DOHH2 (cell line): Measurements from ENCODE around the gene AUTS2.

Experiments
- H3F3A ChIP-seq: fragments of 200-600 bp; sonication (generic), shearing (Covaris generic); 2 replicates; pipeline ENCODE4 v1.6.0; 2016; ENCODE audit warnings: antibody characterized with exemption, mild to moderate bottlenecking; ENCODE audit not compliant: control insufficient read depth, insufficient read depth
- H3K27ac ChIP-seq: fragments of 200-600 bp; sonication (generic); 2 replicates; pipeline ENCODE4 v1.5.1; 2014; ENCODE audit warnings: low read depth, mild to moderate bottlenecking, low read length, moderate library complexity
- H3K27me3 ChIP-seq: fragments of 200-600 bp; sonication (generic); 2 replicates; pipeline ENCODE4 v1.6.1; 2014; ENCODE audit warnings: mild to moderate bottlenecking, low read length, mixed read lengths; ENCODE audit not compliant: control insufficient read depth
- H3K36me3 ChIP-seq: fragments of 200-600 bp; sonication (generic); 2 replicates; pipeline ENCODE4 v1.6.1; 2014; ENCODE audit warnings: mild to moderate bottlenecking, low read length, moderate library complexity, mixed read lengths; ENCODE audit not compliant: control insufficient read depth
- H3K4me1 ChIP-seq: fragments of 200-600 bp; sonication (generic); 2 replicates; pipeline ENCODE4 v1.6.1; 2014; ENCODE audit warnings: mild to moderate bottlenecking, low read length, mixed read lengths; ENCODE audit not compliant: control insufficient read depth
- H3K4me2 ChIP-seq: fragments of 200-600 bp; sonication (generic); 2 replicates; pipeline ENCODE4 v1.6.0; 2014; ENCODE audit warnings: mild to moderate bottlenecking, low read length, moderate library complexity
- H3K4me3 ChIP-seq: fragments of 200-600 bp; sonication (generic); 2 replicates; pipeline ENCODE4 v1.5.1; 2014; ENCODE audit warnings: mild to moderate bottlenecking, low read length, mixed read lengths
- H3K79me2 ChIP-seq: fragments of 200-600 bp; sonication (generic); 2 replicates; pipeline ENCODE4 v1.6.1; 2014; ENCODE audit warnings: mild to moderate bottlenecking, low read length, mixed read lengths; ENCODE audit not compliant: control insufficient read depth
- H3K9me2 ChIP-seq: fragments of 200-600 bp; sonication (generic); replicated peaks from 2 replicates; pipeline ENCODE4 v1.6.1; 2014; ENCODE audit warnings: mild to moderate bottlenecking, low read length, mixed read lengths; ENCODE audit not compliant: control insufficient read depth
- H3K9me3 ChIP-seq: fragments of 200-600 bp; sonication (generic); 2 replicates; pipeline ENCODE4 v1.6.1; 2014; ENCODE audit warnings: antibody characterized with exemption, low read length, mixed read lengths; ENCODE audit not compliant: control insufficient read depth, insufficient read depth
- H4K20me1 ChIP-seq: fragments of 200-600 bp; sonication (generic); 2 replicates; pipeline ENCODE4 v1.6.0; 2014; ENCODE audit warnings: low read depth, mild to moderate bottlenecking, antibody characterized with exemption, low read length, moderate library complexity; ENCODE audit not compliant: control insufficient read depth, insufficient read depth
- EZH2phosphoT487 ChIP-seq: fragments of 200-600 bp; sonication (generic); IDR thresholded peaks from 2 replicates; pipeline ENCODE4 v1.6.1; 2017; ENCODE audit warnings: borderline replicate concordance, mild to moderate bottlenecking, antibody characterized with exemption, low read length, moderate library complexity, mixed read lengths
- TF ChIP-seq, protein P1 (sequence below): fragments of 200-600 bp; sonication (generic); IDR thresholded peaks from one replicate; pipeline ENCODE4 v1.5.1; 2014; ENCODE audit warnings: antibody characterized with exemption, mild to moderate bottlenecking, low read depth, low read length; ENCODE audit not compliant: poor library complexity, severe bottlenecking

The AUTS2 gene

DNA sequence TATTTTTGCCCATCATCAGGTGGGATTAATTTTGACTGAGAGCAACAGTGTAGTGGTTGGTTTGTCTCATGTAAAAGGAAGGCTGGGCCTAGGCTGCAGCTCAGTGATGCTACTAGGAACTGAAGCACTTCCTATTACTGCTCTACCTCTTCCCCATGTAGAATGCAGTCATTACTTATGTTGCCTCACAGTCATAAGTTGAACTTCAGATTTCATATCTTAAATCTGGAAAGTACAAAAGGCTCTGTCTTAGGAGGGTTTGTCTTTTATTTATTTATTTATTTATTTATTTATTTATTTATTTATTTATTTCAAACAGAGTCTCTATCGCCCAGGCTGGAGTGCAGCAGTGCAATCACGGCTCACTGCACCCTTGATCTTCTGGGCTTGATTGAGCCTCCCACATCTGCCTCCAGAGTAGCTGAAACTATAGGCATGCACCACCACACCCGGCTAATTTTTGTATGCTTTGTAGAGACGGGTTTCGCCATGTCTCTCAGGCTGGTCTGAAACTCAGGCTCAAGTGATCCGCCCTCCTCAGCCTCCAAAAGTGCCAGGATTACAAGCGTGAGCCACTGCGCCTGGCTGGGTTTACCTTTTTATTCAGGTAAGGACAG lies 812.0 kb downstream of the AUTS2 start:
- H3K4me2 ChIP-seq: peak overlapping the region; percentile 80

DNA sequence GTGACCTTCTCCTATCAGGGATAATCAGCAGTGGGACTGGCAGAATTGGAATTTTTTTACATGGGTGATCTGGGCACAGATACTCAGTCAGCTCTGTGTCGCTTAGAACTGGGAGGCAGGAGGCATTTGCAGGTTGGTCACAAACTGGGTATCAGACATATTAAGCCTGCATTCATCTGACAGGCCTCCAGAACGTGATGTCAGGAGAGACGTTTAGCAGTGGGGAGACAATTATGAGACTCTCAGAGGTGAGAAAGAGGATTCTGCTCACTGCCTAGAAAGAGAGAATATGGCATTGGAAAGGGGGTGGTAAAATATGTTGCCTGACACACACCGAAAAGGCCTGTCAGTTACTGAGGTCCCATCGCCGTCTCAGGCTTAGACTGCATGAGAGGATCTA lies 816.1 kb downstream of the AUTS2 start:
- Histone ChIP-seq H3K27ac (peak overlapping the region; percentile 82), H3K4me1 (peaks cover 93% of the 10 kb centered on the region), H4K20me1 (no peaks in the 10 kb centered on the region), H3K9me3 (no peaks in the 10 kb centered on the region), H3K9me2 (no peaks in the 10 kb centered on the region), H3K27me3 (no peaks in the 10 kb centered on the region), H3K4me3 (peak overlapping the region; percentile 56), H3K36me3 (no peaks in the 10 kb centered on the region), H3F3A (peaks cover 31% of the 10 kb centered on the region), H3K79me2 (no peaks in the 10 kb centered on the region), H3K4me2 (peak overlapping the region; percentile 72)
- TF ChIP-seq, protein P1, sequence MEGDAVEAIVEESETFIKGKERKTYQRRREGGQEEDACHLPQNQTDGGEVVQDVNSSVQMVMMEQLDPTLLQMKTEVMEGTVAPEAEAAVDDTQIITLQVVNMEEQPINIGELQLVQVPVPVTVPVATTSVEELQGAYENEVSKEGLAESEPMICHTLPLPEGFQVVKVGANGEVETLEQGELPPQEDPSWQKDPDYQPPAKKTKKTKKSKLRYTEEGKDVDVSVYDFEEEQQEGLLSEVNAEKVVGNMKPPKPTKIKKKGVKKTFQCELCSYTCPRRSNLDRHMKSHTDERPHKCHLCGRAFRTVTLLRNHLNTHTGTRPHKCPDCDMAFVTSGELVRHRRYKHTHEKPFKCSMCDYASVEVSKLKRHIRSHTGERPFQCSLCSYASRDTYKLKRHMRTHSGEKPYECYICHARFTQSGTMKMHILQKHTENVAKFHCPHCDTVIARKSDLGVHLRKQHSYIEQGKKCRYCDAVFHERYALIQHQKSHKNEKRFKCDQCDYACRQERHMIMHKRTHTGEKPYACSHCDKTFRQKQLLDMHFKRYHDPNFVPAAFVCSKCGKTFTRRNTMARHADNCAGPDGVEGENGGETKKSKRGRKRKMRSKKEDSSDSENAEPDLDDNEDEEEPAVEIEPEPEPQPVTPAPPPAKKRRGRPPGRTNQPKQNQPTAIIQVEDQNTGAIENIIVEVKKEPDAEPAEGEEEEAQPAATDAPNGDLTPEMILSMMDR: no peak
- no peak for TF ChIP-seq EZH2phosphoT487

More for the DNA sequence above, 812.0 kb downstream of the AUTS2 start:
- Histone ChIP-seq H3K9me3 (no peaks in the 10 kb centered on the region), H3K9me2 (no peaks in the 10 kb centered on the region), H3K36me3 (peaks cover 6% of the 10 kb centered on the region), H3K4me1 (peaks cover 93% of the 10 kb centered on the region), H4K20me1 (no peaks in the 10 kb centered on the region), H3K27ac (peak overlapping the region; percentile 90), H3K79me2 (no peaks in the 10 kb centered on the region), H3K4me3 (peak overlapping the region; percentile 66), H3K27me3 (no peaks in the 10 kb centered on the region), H3F3A (peaks cover 53% of the 10 kb centered on the region)
- TF ChIP-seq, protein P1: no peak
- TF ChIP-seq EZH2phosphoT487: no peak

DNA sequence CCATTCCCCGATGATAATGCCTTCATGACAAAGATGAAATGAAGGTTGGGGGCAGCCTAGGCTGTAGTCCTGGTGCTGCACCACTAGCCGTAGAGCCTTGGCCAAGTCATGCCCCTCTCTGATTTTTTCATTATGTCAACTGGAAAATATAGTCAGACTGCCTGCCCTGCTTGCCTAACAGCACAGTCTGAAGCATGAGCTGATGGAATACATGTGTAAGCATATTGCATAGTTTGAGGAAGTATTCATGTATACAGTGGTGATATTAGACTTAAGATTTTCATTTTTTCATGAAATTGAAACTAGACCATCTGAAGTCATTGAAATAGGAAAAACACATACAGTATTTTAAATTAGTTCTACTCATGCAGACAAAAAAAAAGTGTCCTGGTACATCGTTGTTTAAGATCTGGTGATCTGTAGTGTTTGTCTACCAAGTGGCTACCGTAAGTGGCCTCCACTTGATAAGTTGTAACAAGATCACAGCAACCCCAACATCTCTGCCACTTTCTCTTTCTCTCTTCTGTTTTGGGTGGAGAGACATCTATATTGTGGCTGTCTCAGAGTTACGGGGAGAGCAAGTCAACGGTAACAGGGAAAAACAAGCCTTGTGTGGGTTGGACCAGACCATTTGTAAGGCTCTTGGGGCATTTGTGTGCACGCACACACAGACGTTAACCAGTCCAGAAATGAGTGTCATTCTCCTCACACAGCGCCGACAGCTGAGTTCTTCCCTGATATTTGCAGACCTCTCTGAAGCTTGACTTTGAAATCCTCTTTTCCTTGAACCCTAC lies 817.1 kb downstream of the AUTS2 start:
- Histone ChIP-seq H3K27me3 (no peaks in the 10 kb centered on the region), H3K9me2 (no peaks in the 10 kb centered on the region), H4K20me1 (no peaks in the 10 kb centered on the region), H3K27ac (peak overlapping the region; percentile 82), H3K4me1 (peaks cover 93% of the 10 kb centered on the region), H3F3A (peaks cover 26% of the 10 kb centered on the region), H3K4me3 (peak overlapping the region; percentile 56), H3K79me2 (no peaks in the 10 kb centered on the region), H3K9me3 (no peaks in the 10 kb centered on the region), H3K4me2 (peak overlapping the region; percentile 72), H3K36me3 (no peaks in the 10 kb centered on the region)
- TF ChIP-seq, protein P1: no peak
- TF ChIP-seq EZH2phosphoT487: no peak
